ENCODE results near the gene NUDT8.

- TF ChIP-seq ZFX (IDR thresholded peaks at IDR 0.05) (no peak), CTCF (conservative IDR thresholded peaks at IDR 0.05) (no peak)
Observed at GRCh38 chr11:67663532-67664212, 33.9 kb upstream of the NUDT8 start.

Measured in C4-2B (cell line).